DND-41 (cell line): Measurements from ENCODE around the gene ONECUT3.

Experiments used
- ATAC-seq: fragments of 200-7000 bp; cut with Tn5 transposase; 3 replicates; pipeline ENCODE4 v1.9.1; 2021; ENCODE audit warnings: low read depth; ENCODE audit not compliant: insufficient read depth
- DNase-seq: peaks from one replicate; pipeline ENCODE4 v3.0.0-alpha.2; 2020
- H2AFZ ChIP-seq: 2 replicates; pipeline ENCODE4 v1.6.0; 2012; ENCODE audit warnings: low read depth, low read length
- H3K27ac ChIP-seq: 2 replicates; pipeline ENCODE4 v1.5.1; 2012; ENCODE audit warnings: low read length, inconsistent platforms
- H3K27me3 ChIP-seq: fragments of 200-600 bp; sonication (generic); 2 replicates; pipeline ENCODE4 v1.6.0; 2012; ENCODE audit warnings: low read length, mild to moderate bottlenecking, inconsistent platforms; ENCODE audit not compliant: insufficient read depth, poor library complexity
- H3K36me3 ChIP-seq: 2 replicates; pipeline ENCODE4 v1.5.1; 2012; ENCODE audit warnings: low read length, inconsistent platforms; ENCODE audit not compliant: insufficient read depth
- H3K4me1 ChIP-seq: 2 replicates; pipeline ENCODE4 v1.5.1; 2012; ENCODE audit warnings: mild to moderate bottlenecking, low read length; ENCODE audit not compliant: insufficient read depth
- H3K4me2 ChIP-seq: 2 replicates; pipeline ENCODE4 v1.6.0; 2012; ENCODE audit warnings: mild to moderate bottlenecking, moderate library complexity, low read length, inconsistent platforms; ENCODE audit not compliant: insufficient read depth
- H3K4me3 ChIP-seq, 2 experiments: fragments of 200-600 bp in 1 of 2; shearing (Covaris generic) in 1 of 2; 2 replicates each; pipeline ENCODE4 v1.5.1; 2012 to 2016; ENCODE audit warnings: inconsistent platforms in 2 of 2, low read length in 2 of 2, mild to moderate bottlenecking in 2 of 2, low read depth in 1 of 2, moderate library complexity in 1 of 2
- H3K79me2 ChIP-seq: 2 replicates; pipeline ENCODE4 v1.6.0; 2012; ENCODE audit warnings: low read length, inconsistent platforms; ENCODE audit not compliant: insufficient read depth
- H3K9ac ChIP-seq: 2 replicates; pipeline ENCODE4 v1.6.0; 2012; ENCODE audit warnings: low read depth, mild to moderate bottlenecking, inconsistent platforms, low read length, moderate library complexity
- H3K9me3 ChIP-seq: 2 replicates; pipeline ENCODE4 v1.5.1; 2012; ENCODE audit warnings: low read length, moderate library complexity, mild to moderate bottlenecking, inconsistent platforms; ENCODE audit not compliant: insufficient read depth, severe bottlenecking
- H4K20me1 ChIP-seq: 2 replicates; pipeline ENCODE4 v1.6.0; 2012; ENCODE audit warnings: low read length; ENCODE audit not compliant: insufficient read depth
- CTCF ChIP-seq: IDR thresholded peaks from 2 replicates; pipeline ENCODE4 v1.5.1; 2012; ENCODE audit warnings: borderline replicate concordance, low read length, moderate library complexity, mild to moderate bottlenecking; ENCODE audit not compliant: poor library complexity, severe bottlenecking; ENCODE audit errors: extremely low read depth
- EZH2 ChIP-seq: IDR thresholded peaks from 3 replicates; pipeline ENCODE4 v1.6.1; 2012; ENCODE audit warnings: borderline replicate concordance, low read depth, mild to moderate bottlenecking, moderate library complexity, low read length, inconsistent platforms; ENCODE audit not compliant: severe bottlenecking

The ONECUT3 gene

GRCh38 chr19:1744133-1744665 lies 9.1 kb upstream of the ONECUT3 start:
- DNase-seq: no peak
- Histone ChIP-seq H3K27me3 (no peaks in the 10 kb centered on the region), H3K4me3 (no peak overlapping the region), H3K4me1 (no peaks in the 10 kb centered on the region), H3K36me3 (no peaks in the 10 kb centered on the region), H3K27ac (no peak overlapping the region), H4K20me1 (peaks cover 3% of the 10 kb centered on the region), H2AFZ (no peak overlapping the region), H3K9ac (no peak overlapping the region), H3K79me2 (no peaks in the 10 kb centered on the region), H3K4me2 (no peak overlapping the region), H3K9me3 (no peaks in the 10 kb centered on the region)
- TF ChIP-seq CTCF: no peak
- TF ChIP-seq EZH2: no peak
- ATAC-seq: no peak

- no peak overlapping the region for H3K4me3 ChIP-seq
- no peak overlapping the region for H3K9ac ChIP-seq
These were observed 8.3 kb upstream of the ONECUT3 start for GRCh38 chr19:1744822-1745563.

GRCh38 chr19:1745589-1746031 lies 7.7 kb upstream of the ONECUT3 start:
- peaks cover 3% of the 10 kb centered on the region for H4K20me1 ChIP-seq
- no peak overlapping the region for H2AFZ ChIP-seq
- H3K4me1 ChIP-seq: no peaks in the 10 kb centered on the region
- no peak overlapping the region for H3K4me3 ChIP-seq
- ATAC-seq (no peak), DNase-seq (no peak)
- no peak overlapping the region for H3K4me2 ChIP-seq
- H3K36me3 ChIP-seq: no peaks in the 10 kb centered on the region
- no peaks in the 10 kb centered on the region for H3K9me3 ChIP-seq
- no peak overlapping the region for H3K9ac ChIP-seq
- H3K27ac ChIP-seq: no peak overlapping the region
- H3K27me3 ChIP-seq: peaks cover 2% of the 10 kb centered on the region
- H3K79me2 ChIP-seq: no peaks in the 10 kb centered on the region
- TF ChIP-seq EZH2 (no peak), CTCF (no peak)

More at GRCh38 chr19:1744822-1745563, 8.3 kb upstream of the ONECUT3 start:
- Histone ChIP-seq H3K4me2 (no peak overlapping the region), H2AFZ (no peak overlapping the region), H4K20me1 (peaks cover 3% of the 10 kb centered on the region), H3K9me3 (no peaks in the 10 kb centered on the region), H3K27me3 (no peaks in the 10 kb centered on the region), H3K4me1 (no peaks in the 10 kb centered on the region), H3K36me3 (no peaks in the 10 kb centered on the region), H3K79me2 (no peaks in the 10 kb centered on the region), H3K27ac (no peak overlapping the region)
- TF ChIP-seq CTCF (no peak), EZH2 (no peak)
- DNase-seq: no peak
- no peak for ATAC-seq
